Measurements from ENCODE around the gene HAUS7. TPM values are rescaled to one million over a fixed set of nuclear protein-coding genes. Genes with fewer than 3 reads are reported as not detected.
A peak's percentile ranks its signal among the peaks of the same experiment; 100 is the strongest.

HAUS7 gene
- total RNA-seq, 1 donor from 2014 or later, result 22.3 TPM

DNA sequence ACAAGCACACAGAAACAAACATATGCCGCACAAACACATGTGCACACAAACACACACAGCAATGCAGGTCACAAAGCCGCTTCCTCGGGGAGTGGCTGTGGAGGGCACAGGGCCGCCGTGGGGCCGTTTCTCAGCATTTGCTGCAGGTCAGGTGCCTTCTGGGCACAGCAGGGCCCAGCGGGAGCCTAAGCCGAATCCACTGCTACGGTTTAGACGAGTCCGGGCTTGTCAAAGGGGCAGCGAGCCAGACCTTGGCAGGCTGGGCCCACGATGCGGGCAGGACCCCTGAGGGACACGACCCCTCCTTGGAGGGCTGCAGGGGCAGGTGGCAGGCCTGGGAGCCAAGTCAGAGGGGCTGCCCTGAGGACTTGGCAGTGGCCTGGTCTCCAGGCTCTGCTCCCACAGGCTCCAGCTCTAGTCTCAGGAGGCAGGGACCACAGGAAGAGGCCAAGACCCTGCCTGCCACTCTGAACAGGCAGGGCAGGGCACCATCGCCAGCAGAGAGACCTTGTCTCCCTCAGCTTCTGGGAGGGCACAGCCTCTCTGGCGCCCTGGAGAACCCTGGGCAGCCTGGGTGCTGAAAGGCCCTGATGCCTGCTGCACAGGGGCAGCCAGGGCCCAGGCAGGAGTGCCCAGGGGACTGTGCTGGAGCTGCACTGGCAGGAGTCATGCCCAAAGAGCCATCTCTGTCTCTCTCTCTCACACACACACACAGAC, 41.6 kb upstream of the HAUS7 start:
- no peak overlapping the region for H3K27ac Mint-ChIP-seq

DNA sequence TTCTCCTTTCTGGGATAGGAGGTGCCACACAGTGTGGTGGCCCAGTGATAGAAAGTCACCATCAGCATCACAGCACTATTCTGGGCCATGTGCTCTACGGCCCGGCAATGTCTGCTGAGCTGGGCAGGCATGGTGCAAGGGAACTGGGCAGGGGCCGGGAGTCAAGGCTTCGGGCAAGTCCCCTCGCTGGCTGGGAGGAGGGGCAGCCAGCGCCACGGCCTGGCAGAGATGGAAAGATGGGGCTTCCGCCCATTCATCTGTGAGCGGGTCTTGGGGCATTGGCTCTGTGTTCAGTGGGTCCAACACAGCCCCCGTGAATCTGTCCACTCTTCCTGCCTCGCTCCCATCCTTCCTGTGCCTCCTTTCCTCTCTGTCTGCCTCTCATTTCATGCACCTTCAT, 40.0 kb upstream of the HAUS7 start:
- no peaks in the 10 kb centered on the region for H3K27me3 Mint-ChIP-seq
- no peak overlapping the region for H3K27ac Mint-ChIP-seq
- DNase-seq (ENCODE audit: low spot score, unreplicated experiment), result no peak
- no peak for TF ChIP-seq CTCF (IDR thresholded peaks at IDR 0.05; ENCODE audit: unreplicated experiment)
- no peak overlapping the region for H3K4me3 Mint-ChIP-seq (ENCODE audit: low read depth)
- no peaks in the 10 kb centered on the region for H3K36me3 Mint-ChIP-seq (ENCODE audit: insufficient read depth)
- H3K9me3 Mint-ChIP-seq (ENCODE audit: low read depth), result peaks cover 4% of the 10 kb centered on the region
- H3K4me1 Mint-ChIP-seq (ENCODE audit: low read depth), result no peaks in the 10 kb centered on the region

More for the DNA sequence above, 41.6 kb upstream of the HAUS7 start:
- TF ChIP-seq CTCF (IDR thresholded peaks at IDR 0.05; ENCODE audit: unreplicated experiment), result no peak
- Mint-ChIP-seq H3K4me3 (ENCODE audit: low read depth) (no peak overlapping the region), H3K27me3 (peaks cover 13% of the 10 kb centered on the region), H3K9me3 (ENCODE audit: low read depth) (peaks cover 6% of the 10 kb centered on the region), H3K4me1 (ENCODE audit: low read depth) (no peaks in the 10 kb centered on the region), H3K36me3 (ENCODE audit: insufficient read depth) (peaks cover 2% of the 10 kb centered on the region)
- no peak for DNase-seq (ENCODE audit: low spot score, unreplicated experiment)

DNA sequence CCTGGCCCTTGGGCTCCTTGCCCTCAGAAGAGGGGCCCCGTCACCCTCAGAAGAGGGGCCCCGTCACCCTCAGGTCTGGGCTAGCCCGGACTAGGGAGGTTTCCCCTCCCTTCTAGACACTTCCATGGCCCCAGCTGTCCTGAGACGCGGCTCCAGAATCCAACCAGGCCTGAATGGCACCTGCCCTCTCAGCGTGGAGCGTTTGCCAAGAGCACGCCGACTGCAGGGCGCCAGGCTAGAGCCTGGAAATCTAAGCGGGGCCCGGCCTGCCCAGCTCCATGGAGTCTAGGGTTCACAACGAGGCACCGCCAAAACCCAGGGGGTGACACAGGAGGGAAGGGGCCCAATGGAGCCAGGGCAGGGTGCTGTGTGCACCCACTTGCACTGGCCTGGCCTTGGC, 39.2 kb upstream of the HAUS7 start:
- Mint-ChIP-seq H3K4me1 (ENCODE audit: low read depth) (no peaks in the 10 kb centered on the region), H3K9me3 (ENCODE audit: low read depth) (peaks cover 4% of the 10 kb centered on the region), H3K36me3 (ENCODE audit: insufficient read depth) (no peaks in the 10 kb centered on the region), H3K27ac (no peak overlapping the region), H3K4me3 (ENCODE audit: low read depth) (no peak overlapping the region), H3K27me3 (no peaks in the 10 kb centered on the region)
- no peak for DNase-seq (ENCODE audit: low spot score, unreplicated experiment)
- TF ChIP-seq CTCF (IDR thresholded peaks at IDR 0.05; ENCODE audit: unreplicated experiment), result no peak

GRCh38 chrX:153507484-153508178, 37.3 kb upstream of the HAUS7 start:
- no peak overlapping the region for H3K27ac Mint-ChIP-seq
- no peak overlapping the region for H3K4me3 Mint-ChIP-seq (ENCODE audit: low read depth)
- H3K9me3 Mint-ChIP-seq (ENCODE audit: low read depth), result peaks cover 4% of the 10 kb centered on the region
- DNase-seq (ENCODE audit: low spot score, unreplicated experiment), result peak; percentile 72
- no peaks in the 10 kb centered on the region for H3K4me1 Mint-ChIP-seq (ENCODE audit: low read depth)
- no peaks in the 10 kb centered on the region for H3K36me3 Mint-ChIP-seq (ENCODE audit: insufficient read depth)
- TF ChIP-seq CTCF (IDR thresholded peaks at IDR 0.05; ENCODE audit: unreplicated experiment), result peak; percentile 79
- no peaks in the 10 kb centered on the region for H3K27me3 Mint-ChIP-seq

DNA sequence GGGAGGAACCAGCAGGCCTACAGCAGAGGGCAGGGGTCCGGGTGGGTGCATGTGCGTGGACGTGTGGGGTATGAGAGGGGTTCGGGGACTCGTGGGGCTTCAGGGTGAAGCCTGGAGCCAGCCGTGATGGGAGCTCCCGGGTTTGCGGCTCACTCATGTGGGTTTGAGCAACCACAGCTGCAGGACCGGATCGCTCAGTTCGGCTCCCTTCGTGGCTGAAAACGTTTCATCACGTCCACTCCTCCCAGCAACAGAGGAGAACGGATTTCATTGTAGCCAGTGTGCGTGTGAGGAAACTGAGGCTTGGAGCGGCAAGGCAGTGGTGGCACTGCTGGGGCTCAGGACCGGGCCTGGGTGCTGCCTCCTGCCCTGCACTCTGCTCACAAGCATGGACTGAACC, 35.0 kb upstream of the HAUS7 start:
- no peaks in the 10 kb centered on the region for H3K27me3 Mint-ChIP-seq
- no peaks in the 10 kb centered on the region for H3K4me1 Mint-ChIP-seq (ENCODE audit: low read depth)
- no peak for TF ChIP-seq CTCF (IDR thresholded peaks at IDR 0.05; ENCODE audit: unreplicated experiment)
- H3K27ac Mint-ChIP-seq, result no peak overlapping the region
- H3K9me3 Mint-ChIP-seq (ENCODE audit: low read depth), result peaks cover 11% of the 10 kb centered on the region
- H3K4me3 Mint-ChIP-seq (ENCODE audit: low read depth), result no peak overlapping the region
- no peak for DNase-seq (ENCODE audit: low spot score, unreplicated experiment)
- H3K36me3 Mint-ChIP-seq (ENCODE audit: insufficient read depth), result peaks cover 5% of the 10 kb centered on the region
